ENCODE results near the gene COL4A1.

- no peak for TF ChIP-seq GATA1 (IDR thresholded peaks at IDR 0.05; ENCODE audit: low read depth, low read length)
- TF ChIP-seq POLR2A (IDR thresholded peaks at IDR 0.05; ENCODE audit: low read length), result no peak
These were observed 39.7 kb upstream of the COL4A1 start for GRCh38 chr13:110346661-110347067.
